GM19468 (cell line): ENCODE results near the gene RRP8.

Experiments used
- ATAC-seq: cut with Tn5 transposase; IDR thresholded peaks from one replicate; pipeline ENCODE4 v1.9.1; 2021; ENCODE audit warnings: mild to moderate bottlenecking, moderate library complexity, moderate number of reproducible peaks; ENCODE audit not compliant: unreplicated experiment; ENCODE audit errors: extremely low read depth

The RRP8 gene

DNA sequence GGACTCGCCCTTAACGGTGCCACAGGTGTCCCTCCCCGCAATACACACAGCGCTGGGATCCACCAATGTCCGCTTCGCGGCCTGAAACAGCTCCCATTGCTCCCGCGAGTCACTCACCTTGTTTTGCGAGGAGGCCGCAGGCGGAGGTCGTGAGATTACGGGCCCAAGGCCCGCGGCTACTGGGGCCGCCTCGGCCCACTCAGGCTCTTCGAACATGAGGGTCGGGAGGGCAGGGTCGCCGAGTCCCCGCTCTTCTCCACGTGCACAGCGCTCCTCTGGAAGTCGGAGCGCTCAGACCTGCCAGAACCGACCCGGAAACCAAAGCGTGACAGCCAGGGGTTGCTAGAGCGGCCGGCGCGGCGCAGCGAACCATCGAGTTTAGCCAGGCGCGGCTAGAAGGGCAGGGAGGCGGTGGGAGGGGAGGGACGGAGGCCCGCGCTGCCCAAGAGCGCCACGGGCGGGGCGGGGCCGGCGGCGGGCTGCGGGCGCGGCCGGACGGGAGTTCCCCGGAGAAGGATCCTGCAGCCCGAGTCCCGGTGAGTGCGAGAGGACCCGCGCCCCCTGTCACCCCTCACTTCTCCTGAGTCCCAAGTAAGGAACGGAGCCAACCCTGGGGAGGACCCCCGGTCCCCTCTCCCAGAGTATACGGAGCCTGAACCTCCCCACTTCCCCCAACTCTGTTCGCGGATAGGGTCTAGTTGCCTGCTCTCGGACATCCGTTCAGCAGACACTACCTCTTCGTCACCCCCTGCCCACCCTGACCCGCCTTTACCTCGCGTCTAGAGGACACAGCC, at the start of gene RRP8, which contains the start of gene ILK:
TSS of gene RRP8 (minus strand) at position 330 of the 794 bp plus-strand sequence. CDS start at position 216, 114 bp downstream.
TSS of gene ILK (plus strand) at position 488 of the 794 bp plus-strand sequence. CDS start 498 bp downstream, outside the sequence.
- peak; percentile 48 for ATAC-seq

DNA sequence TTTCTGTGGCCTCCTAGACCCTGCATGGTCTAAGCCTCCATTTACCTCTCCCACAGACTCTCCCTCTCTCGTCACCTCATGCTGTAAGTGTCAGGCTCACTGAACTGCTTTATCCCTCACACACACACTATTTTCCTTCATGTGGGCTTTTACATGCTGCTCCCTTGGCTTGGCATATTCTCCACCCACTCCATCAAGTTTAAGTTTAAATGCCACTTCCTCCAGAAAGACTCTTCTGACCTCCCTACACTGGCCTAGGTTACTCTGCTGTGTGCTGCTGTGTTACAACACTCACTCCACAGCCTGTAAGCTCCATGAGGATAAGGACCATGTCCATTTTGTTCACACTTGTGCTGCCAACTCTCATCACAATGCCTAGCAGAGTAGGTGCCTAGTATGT, 49.7 kb upstream of the RRP8 start:
- ATAC-seq: no peak

DNA sequence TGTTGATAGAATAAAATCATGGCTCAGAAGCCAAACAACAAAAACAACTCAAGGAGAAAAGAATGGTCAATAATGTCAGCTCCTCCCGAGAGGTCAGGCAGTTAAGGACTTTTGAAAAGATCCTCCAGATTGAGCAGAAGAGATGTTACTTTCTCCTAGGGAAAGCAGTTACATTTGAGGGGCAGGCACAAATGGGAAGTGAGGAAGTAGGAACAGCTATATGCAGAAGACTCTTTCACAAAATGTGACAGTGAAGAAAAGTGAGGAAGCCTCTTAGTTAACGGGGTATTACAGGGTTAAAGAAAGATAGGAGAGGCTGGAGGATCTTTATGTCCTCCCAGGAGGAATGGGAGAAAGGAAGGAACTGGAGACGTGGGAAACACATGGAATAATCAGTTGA, 48.8 kb upstream of the RRP8 start:
- no peak for ATAC-seq

DNA sequence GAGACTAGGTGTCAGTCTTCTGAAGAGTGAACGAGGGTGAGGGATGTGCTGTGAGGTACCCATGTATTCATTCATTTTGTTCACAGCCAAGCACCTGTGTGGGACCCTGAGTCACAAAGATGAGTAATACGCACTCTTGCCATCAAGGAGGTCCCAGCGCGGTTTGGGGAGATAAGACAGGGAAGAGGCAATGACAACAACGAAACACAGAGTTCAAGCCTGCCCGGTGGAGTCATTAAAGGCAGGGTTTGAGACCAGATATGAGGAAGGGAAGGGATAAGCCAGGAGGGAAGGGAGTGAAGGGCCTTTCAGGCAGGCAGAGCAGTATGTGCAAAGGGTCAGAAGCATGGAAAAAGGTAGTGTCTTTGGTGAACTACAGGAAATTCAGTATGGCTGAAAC, 47.6 kb upstream of the RRP8 start:
- no peak for ATAC-seq

DNA sequence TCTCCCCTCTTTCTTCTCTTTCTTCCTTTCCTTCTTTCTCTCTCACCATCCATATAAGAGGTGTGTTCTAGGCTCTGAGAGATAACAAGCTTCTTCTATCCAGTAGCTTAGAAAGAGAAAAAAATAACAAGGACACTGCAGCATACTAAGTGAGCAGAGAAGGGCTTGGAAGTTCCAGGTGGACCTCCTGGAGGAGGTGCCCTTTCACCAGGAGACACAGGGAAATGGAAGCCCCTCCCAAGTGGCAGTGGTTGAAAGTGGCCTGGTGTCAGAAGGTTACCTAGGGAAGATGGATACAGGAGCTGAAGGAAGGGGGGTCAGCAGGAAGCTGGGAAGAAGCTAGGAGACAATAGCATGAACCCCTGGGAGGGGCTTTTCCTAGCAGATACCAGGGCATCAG, 46.7 kb upstream of the RRP8 start:
- ATAC-seq: no peak

DNA sequence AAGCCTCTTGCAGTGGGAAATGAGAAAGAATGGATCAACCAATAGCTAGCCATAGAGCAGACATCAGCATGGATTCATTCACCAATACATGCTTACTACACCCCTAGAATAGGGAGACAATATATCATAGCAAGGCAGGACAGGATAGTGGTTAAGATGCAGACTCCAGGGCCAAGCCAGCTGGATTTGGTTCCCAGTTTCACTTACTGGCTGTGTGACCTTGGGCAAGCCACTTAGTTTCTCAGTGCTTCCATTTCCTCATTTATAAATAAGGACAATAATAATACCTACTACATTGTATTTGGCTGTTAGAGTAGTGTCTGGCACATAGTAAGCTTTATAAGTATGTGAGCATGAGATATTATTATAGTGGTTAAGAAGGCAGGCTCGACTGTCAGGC, 45.1 kb upstream of the RRP8 start:
- no peak for ATAC-seq

DNA sequence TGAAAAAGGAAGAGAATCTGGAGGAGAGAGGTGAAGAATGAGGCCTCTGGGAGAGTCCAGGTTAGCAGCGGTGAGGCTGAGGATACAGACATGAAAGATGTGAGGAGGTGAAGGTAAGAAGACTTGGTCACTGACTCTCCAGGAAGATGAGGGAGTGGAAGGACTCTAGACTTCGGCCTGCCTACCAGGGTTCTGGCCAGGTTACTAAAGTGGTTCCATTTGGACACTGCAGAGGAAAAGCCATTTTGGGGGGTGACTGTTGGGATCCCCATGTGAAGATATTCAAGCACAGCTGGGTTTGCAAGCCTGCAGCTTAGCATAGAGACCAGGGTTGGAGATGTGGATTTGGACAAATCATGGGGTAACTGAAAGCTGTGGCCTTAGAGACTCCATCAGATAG, 44.4 kb upstream of the RRP8 start:
- no peak for ATAC-seq

DNA sequence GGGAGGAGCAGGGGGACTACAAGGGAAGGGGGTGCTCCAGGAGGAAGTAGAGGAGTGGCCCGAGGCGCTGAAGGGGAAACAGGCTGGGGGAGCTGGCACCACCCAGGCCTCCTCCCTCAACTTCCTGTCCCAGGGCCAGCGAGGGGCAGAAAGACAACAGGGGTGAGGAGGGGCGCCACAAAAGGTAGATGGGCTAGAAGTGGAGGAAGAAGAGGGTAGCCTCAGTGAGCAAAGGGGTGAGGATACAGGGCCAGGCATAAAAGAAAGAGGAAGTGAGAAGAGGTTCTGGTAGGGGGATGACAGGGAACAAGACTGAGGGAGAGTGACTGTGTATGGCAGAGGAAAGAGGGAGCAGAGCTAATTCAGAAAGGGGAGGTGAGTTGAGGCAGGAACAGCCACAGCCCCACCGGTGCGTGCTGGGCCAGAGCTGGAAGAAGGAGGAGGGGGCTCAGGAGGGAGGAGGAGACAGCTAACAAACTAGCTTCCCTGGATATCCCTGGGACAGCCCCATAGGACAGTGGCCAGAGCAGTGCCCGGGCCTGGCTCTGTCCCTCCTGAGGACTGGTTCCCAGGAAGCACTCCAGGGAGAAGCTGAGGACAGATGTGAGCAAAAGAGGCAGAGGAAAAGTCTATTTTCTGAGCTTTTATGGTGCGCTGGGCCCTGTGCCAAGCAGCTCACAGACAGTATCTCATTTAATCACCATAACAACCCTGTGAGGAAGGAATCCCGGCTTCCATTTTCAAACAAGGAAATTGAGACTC, 43.7 kb upstream of the RRP8 start:
- peak; percentile 61 for ATAC-seq

DNA sequence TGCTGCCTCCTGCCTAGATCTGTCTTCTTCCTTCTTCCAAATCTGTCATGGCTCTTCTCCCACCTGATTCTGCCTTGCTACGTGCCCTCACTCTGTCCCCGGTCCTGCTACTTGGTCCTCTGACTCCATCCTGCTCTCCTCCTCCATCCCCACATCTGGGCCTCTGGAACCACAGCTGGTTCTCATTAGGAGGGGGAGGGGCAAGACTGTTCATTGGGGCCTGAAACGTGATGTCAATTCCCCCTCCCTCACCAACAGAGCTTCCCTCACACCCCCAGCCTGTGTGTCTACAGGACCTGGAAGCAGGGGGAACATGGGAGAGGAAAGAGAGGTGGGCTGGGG, 43.1 kb upstream of the RRP8 start:
- no peak for ATAC-seq

DNA sequence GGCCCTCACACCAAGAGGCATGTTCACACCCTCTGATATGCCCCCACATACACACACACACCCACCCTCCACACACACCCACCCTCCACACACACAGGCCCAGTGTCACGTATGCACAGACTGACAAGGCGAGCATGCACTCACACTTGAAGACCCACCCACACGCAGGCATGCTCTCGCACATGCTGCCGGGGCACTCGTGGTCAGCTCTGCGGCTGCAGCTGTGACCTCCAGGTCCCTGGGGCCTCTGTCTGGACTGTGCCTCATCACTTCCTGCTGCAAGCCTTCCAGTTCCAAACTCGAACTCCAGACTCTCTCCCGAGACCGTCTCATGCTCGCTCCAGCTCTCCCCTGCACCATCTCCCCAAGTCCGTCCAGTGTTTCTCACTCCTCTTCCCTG, 42.7 kb upstream of the RRP8 start:
- no peak for ATAC-seq

DNA sequence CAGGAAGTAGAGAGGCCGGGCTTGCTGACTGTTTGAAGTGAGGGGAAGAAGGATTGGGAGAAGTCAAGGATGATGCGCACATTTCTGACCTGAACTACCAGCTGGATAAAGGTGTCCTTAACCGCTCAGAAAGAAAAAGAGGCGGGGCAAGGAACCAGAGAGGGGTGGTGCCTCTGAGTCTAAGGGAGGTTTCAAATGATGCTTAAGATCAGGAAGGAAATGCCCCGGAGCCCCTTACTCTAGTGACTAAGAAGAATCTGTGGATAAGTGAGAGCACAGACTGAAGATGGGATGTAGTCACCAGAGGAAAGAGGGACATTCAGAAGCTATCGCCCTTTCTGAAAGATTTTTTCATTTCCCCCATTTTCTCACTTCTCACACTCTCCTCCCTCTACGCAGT, 39.5 kb upstream of the RRP8 start:
- ATAC-seq: no peak

DNA sequence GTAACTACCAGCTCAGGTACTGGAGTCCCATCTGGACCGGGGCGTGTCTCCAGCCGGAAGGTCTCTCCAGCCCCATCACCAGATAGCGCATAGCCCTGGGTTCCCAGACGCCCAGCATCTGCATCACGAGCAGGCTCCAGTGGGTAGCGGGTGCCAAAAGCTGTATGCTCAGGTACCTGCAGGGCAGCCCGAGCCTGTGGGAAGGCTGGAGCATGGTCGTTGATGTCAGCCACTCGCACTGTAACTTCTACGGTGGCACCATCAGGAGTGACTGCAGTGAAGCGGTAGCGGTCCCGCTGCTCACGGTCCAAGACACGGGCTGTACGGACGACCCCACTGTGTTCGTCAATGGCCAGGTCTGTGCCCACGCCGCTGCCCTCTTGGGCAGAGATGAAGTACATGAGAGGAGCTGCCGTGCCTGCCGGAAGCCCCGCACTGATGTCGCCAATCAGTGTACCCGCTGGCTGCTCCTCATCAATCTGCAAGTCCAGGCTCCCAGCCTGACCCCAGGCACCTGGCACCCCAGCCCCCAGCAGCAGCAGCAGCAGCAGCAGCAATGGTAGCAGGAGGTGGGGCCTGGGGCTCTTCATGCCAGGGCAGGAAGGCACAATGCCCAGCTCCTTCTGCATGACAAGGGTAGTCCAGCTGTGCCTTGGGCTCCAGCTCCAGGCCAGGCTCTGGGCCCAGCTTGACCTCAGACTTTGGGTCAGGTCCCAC, 37.7 kb upstream of the RRP8 start:
- ATAC-seq: no peak

DNA sequence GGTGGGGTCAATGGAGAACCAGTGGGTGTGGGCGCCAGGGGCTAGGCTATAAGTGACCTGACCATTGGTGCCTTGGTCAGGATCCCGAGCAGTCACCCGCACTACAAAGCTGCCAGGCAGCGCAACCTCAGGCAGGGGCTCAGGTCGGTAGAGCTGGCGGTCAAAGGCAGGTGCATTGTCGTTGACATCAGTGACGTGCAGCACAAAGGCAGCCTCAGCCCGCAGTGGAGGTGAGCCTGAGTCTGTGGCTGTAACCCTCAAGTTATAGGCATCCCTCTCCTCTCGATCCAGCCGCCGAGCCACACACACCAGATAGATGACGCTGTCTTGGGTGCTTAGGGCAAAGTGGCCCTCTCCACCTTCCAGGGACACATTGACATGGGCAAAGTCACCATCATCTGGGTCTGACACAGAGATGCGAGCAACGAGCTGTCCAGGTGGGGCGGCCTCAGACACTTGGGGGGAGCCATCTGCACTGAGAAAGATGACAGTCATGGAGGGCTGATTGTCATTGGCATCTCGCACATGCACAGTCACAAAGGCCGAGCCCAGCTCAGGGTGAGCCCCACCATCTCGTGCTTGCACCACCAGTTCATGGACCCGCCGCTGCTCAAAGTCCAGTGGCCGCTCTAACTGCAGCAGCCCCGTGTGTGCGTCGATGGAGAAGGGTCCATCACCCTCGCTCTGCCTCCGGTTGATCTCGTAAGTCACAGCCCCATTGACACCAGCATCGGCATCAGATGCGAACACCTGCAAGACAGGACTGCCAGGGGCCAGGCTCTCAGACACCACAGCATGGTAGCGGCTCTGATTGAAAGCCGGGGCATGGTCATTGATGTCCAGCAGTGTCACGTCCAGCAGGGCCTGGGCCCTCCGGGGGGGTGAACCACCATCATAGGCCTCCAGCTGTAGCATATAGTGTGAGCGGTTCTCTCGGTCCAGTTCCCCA, 36.9 kb upstream of the RRP8 start:
- ATAC-seq: no peak

DNA sequence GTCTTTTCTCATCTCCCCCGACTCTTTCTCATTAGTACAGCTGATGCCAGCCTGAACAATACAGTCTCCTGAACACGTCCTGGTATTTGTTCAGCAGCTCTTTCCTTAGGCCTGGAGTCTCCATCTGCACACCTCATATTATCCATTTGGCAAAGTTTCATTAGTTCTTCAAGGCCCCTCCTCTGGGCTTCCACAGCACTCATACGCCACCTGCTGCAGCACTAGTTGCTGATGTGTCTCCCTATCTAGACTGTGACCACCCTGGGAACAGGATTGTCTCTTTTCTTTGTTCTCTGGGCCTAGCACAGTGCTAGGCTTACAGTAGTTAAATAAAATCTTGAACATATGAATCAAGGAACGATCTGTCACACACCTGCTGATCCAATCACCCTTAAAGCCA, 35.0 kb upstream of the RRP8 start:
- no peak for ATAC-seq

DNA sequence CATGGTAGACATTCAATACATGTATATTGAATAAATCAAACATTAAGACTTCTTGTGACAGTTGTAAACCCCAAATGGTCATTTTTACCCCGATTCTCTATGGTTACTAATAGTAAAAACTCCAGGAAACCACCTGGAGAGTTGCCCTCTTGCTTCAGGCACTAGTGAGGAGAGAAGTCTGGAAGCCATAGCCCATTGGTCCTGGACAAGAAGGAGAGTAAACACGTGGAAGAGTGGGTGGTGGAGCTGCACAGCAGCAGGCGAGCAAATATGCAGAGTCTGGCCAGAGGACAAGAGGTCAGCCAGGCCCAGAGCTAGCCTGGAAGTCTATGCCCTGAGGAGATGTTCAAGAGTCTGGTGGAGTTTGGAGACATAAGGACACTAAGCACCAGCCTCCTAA, 34.5 kb upstream of the RRP8 start:
- ATAC-seq: no peak

DNA sequence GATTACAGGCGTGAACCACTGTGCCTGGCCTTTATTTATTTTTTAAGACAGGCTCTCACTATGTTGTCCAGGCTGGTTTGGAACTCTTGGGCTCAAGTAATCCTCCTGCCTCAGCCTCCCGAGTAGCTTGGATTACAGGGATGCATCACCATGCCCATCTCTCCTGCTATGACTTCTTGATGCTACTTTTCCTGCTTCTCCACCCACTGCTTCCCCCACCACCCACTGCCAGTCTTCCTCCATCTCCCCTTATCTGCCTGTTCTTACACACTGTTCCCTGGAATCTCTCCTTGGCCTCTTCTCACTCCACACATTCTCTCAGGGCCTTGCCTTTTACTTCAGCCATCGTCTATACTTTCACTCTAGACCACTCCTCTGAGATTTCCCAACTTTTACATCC, 33.1 kb upstream of the RRP8 start:
- no peak for ATAC-seq

DNA sequence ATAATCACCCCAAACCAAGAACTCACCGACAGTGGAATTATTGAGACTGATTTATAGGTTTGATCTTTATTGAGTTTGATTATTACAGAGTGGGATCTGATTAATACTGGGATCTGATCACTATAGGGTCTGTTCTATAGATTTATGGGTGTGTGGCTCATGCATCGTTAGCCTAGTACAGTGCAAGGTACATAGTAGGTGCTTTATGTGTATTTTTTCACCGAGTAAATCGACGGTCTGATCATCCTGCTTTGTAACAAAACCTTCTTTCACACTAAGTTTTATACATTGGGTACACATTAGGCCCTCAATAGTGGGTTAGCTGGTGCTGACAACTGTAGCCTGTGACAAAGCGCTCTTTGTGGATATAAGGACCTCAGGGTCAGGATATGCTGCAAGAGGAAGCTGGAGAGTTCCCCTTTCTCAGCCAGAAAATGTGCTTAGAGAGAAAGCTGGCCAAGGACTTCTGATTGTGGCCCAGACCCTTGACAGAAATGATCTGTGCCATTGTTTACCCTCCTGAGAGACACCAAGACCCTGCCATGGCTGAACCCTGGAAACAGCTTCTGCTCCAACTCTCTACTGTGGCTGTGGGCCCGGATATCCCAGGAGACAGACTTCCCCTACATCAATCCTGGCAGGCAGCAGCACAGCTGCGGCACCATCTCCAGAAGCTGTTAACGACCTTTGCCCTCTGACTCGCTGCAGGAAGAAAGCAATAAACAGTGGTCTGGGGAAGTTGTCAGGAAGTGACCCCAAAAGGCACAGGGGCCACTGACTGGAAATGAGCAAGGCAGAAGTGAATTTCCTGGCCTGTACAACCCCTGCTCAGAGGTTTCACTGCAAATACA, 31.9 kb upstream of the RRP8 start:
- no peak for ATAC-seq

DNA sequence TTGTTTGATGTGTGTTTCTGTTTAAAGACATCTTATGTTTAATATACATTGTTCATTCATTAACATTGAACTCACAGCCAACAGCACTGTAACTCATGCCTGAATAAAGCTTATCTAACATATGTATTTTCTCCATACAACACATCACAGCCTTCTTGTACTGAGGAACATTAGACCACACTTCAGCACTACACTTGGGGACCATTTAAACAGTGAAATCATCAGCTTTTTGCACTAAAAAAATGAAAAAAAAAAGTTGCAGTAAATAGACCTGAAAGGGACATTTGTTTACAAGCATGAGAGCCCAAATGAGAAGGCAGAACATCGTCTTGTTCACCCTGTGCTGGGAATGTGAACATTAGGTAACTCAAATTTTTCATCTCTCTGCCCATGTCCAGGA, 31.1 kb upstream of the RRP8 start:
- ATAC-seq: no peak
